PC-9 (cell line): Measurements from ENCODE around the gene ZSCAN30. TPM values are rescaled to one million over a fixed set of nuclear protein-coding genes. Genes with fewer than 3 reads are reported as not detected.

Experiments used
- BruUV-seq: library from RNA; stranded (reverse); fragments of 400-500 nt; replicated peaks from 2 replicates; lab custom pipeline; 2021; lab: Mats Ljungman, UMichigan
- CTCF ChIA-PET: fragments of 300-600 bp; sonication (Branson Sonifier 250); formaldehyde crosslinking; loops from one replicate; lab custom pipeline; 2022; ENCODE audit warnings: antibody characterized with exemption; lab: Charles Lee
- POLR2A ChIA-PET: fragments of 300-600 bp; sonication (Branson Sonifier 250); formaldehyde crosslinking; loops from one replicate; lab custom pipeline; 2022; ENCODE audit warnings: antibody characterized with exemption; ENCODE audit not compliant: unreplicated experiment; lab: Charles Lee
- DNase-seq, 2 experiments: peaks; one replicate each; pipeline versions ENCODE4 v3.0.0 to v3.0.0-alpha.2; 2015 to 2022; ENCODE audit warnings: mixed read lengths in 1 of 2
- H2AFZ ChIP-seq: fragments of 200-600 bp; sonication (generic); 2 replicates; pipeline ENCODE4 v1.8.1; 2017; ENCODE audit warnings: antibody characterized with exemption
- H3F3A ChIP-seq: fragments of 200-600 bp; sonication (generic); 2 replicates; pipeline ENCODE4 v1.8.1; 2017; ENCODE audit warnings: antibody characterized with exemption, mild to moderate bottlenecking, low read depth; ENCODE audit not compliant: insufficient read depth
- H3K27ac ChIP-seq: fragments of 200-600 bp; sonication (generic); 2 replicates; pipeline ENCODE4 v1.6.1; 2016; ENCODE audit warnings: mixed run types
- H3K27me3 ChIP-seq: fragments of 200-600 bp; sonication (generic); 2 replicates; pipeline ENCODE4 v1.6.1; 2016; ENCODE audit warnings: low read depth, mixed run types; ENCODE audit not compliant: insufficient read depth
- H3K36me3 ChIP-seq: fragments of 200-600 bp; sonication (generic); 2 replicates; pipeline ENCODE4 v1.6.1; 2016; ENCODE audit warnings: low read depth, mixed run types
- H3K4me1 ChIP-seq: fragments of 200-600 bp; sonication (generic); replicated peaks from 2 replicates; pipeline ENCODE4 v1.6.1; 2016; ENCODE audit warnings: mixed run types; ENCODE audit not compliant: insufficient read depth
- H3K4me2 ChIP-seq: fragments of 200-600 bp; sonication (generic); 2 replicates; pipeline ENCODE4 v1.6.1; 2017; ENCODE audit warnings: mixed run types
- H3K4me3 ChIP-seq: fragments of 200-600 bp; sonication (generic); 2 replicates; pipeline ENCODE4 v1.6.1; 2016; ENCODE audit warnings: mixed run types
- H3K79me2 ChIP-seq: fragments of 200-600 bp; sonication (generic); 2 replicates; pipeline ENCODE4 v1.6.1; 2017; ENCODE audit warnings: low read depth, mixed run types
- H3K9me2 ChIP-seq: fragments of 200-600 bp; sonication (generic); 2 replicates; pipeline ENCODE4 v1.8.1; 2017; ENCODE audit warnings: mild to moderate bottlenecking; ENCODE audit not compliant: insufficient read depth
- H3K9me3 ChIP-seq: fragments of 200-600 bp; sonication (generic); 2 replicates; pipeline ENCODE4 v1.8.1; 2016; ENCODE audit warnings: low read depth; ENCODE audit not compliant: insufficient read depth
- H4K20me1 ChIP-seq: fragments of 200-600 bp; sonication (generic); 2 replicates; pipeline ENCODE4 v1.8.1; 2017; ENCODE audit not compliant: insufficient read depth
- EZH2 ChIP-seq: fragments of 200-600 bp; sonication (generic); IDR thresholded peaks from 2 replicates; pipeline ENCODE4 v1.8.0; 2017; ENCODE audit warnings: antibody characterized with exemption, low read depth
- intact Hi-C: fragments of 100-400 bp; cut with micrococcal nuclease; formaldehyde crosslinking; loops from one replicate; pipeline ENCODE4 v1.10.0; 2022; ENCODE audit not compliant: unreplicated experiment
- total RNA-seq: library from RNA; stranded (reverse); gene quantifications from 2 replicates; pipeline ENCODE4 v1.2.3, GENCODE V29; 2021
- TF ChIP-seq, protein P1 (sequence below): fragments of 200-600 bp; sonication (generic); conservative IDR thresholded peaks from 2 replicates; pipeline ENCODE4 v1.6.1; 2017; ENCODE audit warnings: mixed run types, antibody characterized with exemption, mild to moderate bottlenecking, moderate library complexity

ZSCAN30 gene
- total RNA-seq, 1 experiment from 2014 or later, result 18.5 TPM

DNA sequence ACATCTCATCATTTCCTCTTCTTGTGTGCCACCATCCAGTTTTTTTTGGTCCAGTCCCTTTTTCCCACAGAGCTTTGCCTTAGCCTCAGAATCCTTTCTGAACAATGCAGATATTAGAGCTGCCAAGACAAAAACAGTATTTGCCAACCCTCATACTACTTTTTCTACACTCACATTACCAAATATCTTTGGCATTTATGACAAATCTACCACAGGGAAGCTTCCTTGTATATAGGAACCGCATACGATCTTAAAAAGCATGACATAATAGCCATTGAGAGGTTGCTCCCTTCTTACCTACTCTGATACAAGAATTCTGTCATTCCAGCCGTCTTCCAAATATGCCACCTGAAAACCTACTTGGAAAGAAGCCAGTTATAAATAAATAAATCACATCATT is 44.8 kb upstream of the ZSCAN30 start:
- Histone ChIP-seq H3K36me3 (peaks cover 39% of the 10 kb centered on the region), H3K9me3 (no peaks in the 10 kb centered on the region), H3F3A (peaks cover 3% of the 10 kb centered on the region), H3K9me2 (no peaks in the 10 kb centered on the region), H3K4me1 (no peaks in the 10 kb centered on the region), H3K79me2 (0 out of 2 replicates have a peak, but pooled peaks cover 4% of the 10 kb centered on the region), H3K27ac (no peak overlapping the region), H3K27me3 (no peaks in the 10 kb centered on the region), H4K20me1 (peaks cover 5% of the 10 kb centered on the region; the same call in 1 of the 2 replicates), H2AFZ (no peak overlapping the region), H3K4me2 (no peak overlapping the region), H3K4me3 (no peak overlapping the region)
- TF ChIP-seq EZH2, result no peak
- TF ChIP-seq, protein P1, sequence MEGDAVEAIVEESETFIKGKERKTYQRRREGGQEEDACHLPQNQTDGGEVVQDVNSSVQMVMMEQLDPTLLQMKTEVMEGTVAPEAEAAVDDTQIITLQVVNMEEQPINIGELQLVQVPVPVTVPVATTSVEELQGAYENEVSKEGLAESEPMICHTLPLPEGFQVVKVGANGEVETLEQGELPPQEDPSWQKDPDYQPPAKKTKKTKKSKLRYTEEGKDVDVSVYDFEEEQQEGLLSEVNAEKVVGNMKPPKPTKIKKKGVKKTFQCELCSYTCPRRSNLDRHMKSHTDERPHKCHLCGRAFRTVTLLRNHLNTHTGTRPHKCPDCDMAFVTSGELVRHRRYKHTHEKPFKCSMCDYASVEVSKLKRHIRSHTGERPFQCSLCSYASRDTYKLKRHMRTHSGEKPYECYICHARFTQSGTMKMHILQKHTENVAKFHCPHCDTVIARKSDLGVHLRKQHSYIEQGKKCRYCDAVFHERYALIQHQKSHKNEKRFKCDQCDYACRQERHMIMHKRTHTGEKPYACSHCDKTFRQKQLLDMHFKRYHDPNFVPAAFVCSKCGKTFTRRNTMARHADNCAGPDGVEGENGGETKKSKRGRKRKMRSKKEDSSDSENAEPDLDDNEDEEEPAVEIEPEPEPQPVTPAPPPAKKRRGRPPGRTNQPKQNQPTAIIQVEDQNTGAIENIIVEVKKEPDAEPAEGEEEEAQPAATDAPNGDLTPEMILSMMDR, result no peak
- DNase-seq, result no peak
- intact Hi-C loops, result no loop called here
- BruUV-seq, result no TSS peak
- CTCF ChIA-PET, result no interaction called here
- POLR2A ChIA-PET, result interaction anchor here (0.6 kb wide), 1 partner anchor 293 kb away, joined by 3 read pairs; the partner anchor contains the start of gene MAPRE2

DNA sequence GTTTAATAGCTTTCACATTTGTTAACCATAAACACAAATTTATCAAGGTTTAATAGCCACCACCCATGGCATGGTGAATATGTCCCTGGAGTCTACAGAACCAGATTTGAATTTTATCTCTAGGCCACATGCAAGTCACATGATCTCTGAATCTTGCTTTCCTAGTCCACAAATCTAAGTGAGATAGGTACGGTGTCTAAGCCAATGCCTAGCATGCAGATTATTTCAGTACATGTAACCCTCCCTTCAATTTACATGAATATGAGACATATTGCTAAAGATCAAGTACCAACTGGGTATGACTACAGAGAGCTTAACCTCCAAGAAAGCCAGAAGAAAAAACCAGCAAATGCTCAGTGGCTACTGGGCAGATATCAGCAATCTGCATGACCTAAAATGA is 44.2 kb upstream of the ZSCAN30 start:
- intact Hi-C loops, result no loop called here
- H3K79me2 ChIP-seq, result 0 out of 2 replicates have a peak, but pooled peaks cover 3% of the 10 kb centered on the region
- H4K20me1 ChIP-seq, result peaks cover 4% of the 10 kb centered on the region; the same call in 1 of the 2 replicates
- no peaks in the 10 kb centered on the region for H3K9me2 ChIP-seq
- H3K27me3 ChIP-seq, result no peaks in the 10 kb centered on the region
- no peak for TF ChIP-seq EZH2
- TF ChIP-seq, protein P1, result no peak
- peaks cover 32% of the 10 kb centered on the region for H3K36me3 ChIP-seq
- H2AFZ ChIP-seq, result no peak overlapping the region
- no TSS peak for BruUV-seq
- H3F3A ChIP-seq, result peaks cover 3% of the 10 kb centered on the region
- H3K9me3 ChIP-seq, result no peaks in the 10 kb centered on the region
- no peak overlapping the region for H3K4me3 ChIP-seq
- POLR2A ChIA-PET, result interaction anchor here (0.6 kb wide), 1 partner anchor 293 kb away, joined by 3 read pairs; the partner anchor contains the start of gene MAPRE2
- H3K4me2 ChIP-seq, result no peak overlapping the region
- H3K27ac ChIP-seq, result no peak overlapping the region
- H3K4me1 ChIP-seq, result no peaks in the 10 kb centered on the region
- CTCF ChIA-PET, result no interaction called here
- DNase-seq, result no peak

DNA sequence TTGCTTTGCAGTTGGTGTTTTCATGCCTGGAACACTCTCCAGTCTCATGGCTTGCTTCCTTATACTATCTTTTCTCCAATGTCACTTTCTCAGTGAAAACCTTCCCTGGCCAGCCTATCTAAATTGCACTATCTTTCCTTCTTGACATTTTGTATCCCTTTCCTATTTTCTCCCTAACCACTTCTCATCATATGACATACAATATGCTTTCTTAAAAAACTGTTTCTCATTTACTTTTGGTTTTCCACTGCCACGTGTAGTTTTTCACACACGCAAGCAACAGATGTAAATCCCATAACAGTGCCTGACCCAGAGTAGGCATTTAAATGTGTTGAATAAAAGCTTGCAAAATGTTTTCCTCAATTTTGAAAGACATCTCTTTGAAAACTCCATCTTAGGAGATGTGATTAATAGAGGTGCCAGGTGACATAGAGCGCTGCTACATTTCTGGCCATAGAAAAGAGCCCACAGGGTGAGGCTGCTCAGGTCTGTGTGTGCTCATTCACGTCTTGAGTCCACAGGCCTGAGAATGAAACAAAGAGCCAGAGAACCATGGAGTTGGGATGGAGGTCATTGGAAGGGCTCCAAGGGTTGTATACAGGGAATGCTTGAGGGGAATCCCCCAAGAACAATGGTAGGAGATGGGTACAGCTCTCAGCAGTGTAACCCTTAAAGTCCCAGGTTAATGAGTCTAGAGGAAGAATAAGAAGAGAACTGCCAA is 41.5 kb upstream of the ZSCAN30 start:
- Histone ChIP-seq H3K4me1 (no peaks in the 10 kb centered on the region), H3K4me3 (no peak overlapping the region), H2AFZ (no peak overlapping the region), H3K27ac (no peak overlapping the region), H3K27me3 (no peaks in the 10 kb centered on the region), H3K36me3 (0 out of 2 replicates have a peak, but pooled peaks cover 14% of the 10 kb centered on the region), H3K79me2 (no peaks in the 10 kb centered on the region), H3K4me2 (no peak overlapping the region), H4K20me1 (no peaks in the 10 kb centered on the region), H3K9me3 (no peaks in the 10 kb centered on the region), H3K9me2 (no peaks in the 10 kb centered on the region), H3F3A (peaks cover 3% of the 10 kb centered on the region)
- DNase-seq, result no peak
- CTCF ChIA-PET, result no interaction called here
- POLR2A ChIA-PET, result no interaction called here
- TF ChIP-seq EZH2, result no peak
- TF ChIP-seq, protein P1, result no peak
- intact Hi-C loops, result no loop called here
- no TSS peak for BruUV-seq
